HG03139 (cell line): ENCODE measurements around the gene HEBP2.
A peak's percentile ranks its signal among the peaks of the same experiment; 100 is the strongest.

Experiments used
- ATAC-seq: cut with Tn5 transposase; IDR thresholded peaks from one replicate; pipeline ENCODE4 v1.9.1; 2021; ENCODE audit not compliant: unreplicated experiment

Gene HEBP2

GRCh38 chr6:138451043-138451442, 47.0 kb downstream of the HEBP2 start:
- ATAC-seq = no peak

- ATAC-seq = no peak
These were observed 51.1 kb downstream of the HEBP2 start for GRCh38 chr6:138454981-138455706.

GRCh38 chr6:138455746-138456400, 51.9 kb downstream of the HEBP2 start:
- ATAC-seq = peak; percentile 98

GRCh38 chr6:138456401-138456790, 52.4 kb downstream of the HEBP2 start:
- ATAC-seq = no peak

- ATAC-seq = no peak
These were observed 57.6 kb downstream of the HEBP2 start for GRCh38 chr6:138461647-138462046.

GRCh38 chr6:138464085-138464484, 60.1 kb downstream of the HEBP2 start:
- no peak for ATAC-seq

GRCh38 chr6:138465007-138465645, 61.1 kb downstream of the HEBP2 start:
- no peak for ATAC-seq

GRCh38 chr6:138467901-138468300, 63.9 kb downstream of the HEBP2 start:
- ATAC-seq = no peak

GRCh38 chr6:138468320-138469015, 64.4 kb downstream of the HEBP2 start:
- ATAC-seq = no peak
